Keratinocyte (primary cell): ENCODE data around the gene UBE2V1. TPM values are rescaled to one million over a fixed set of nuclear protein-coding genes. Genes with fewer than 3 reads are reported as not detected.

Experiments
- DNase-seq: peaks from one replicate; pipeline ENCODE4 v3.0.0-alpha.2; 2011; ENCODE audit warnings: low read depth, missing footprints, low spot score
- FAIRE-seq: peaks from 2 replicates; lab custom pipeline; 2011; peaks lifted over from hg19 to GRCh38; lab: Jason Lieb, UNC
- H2AFZ ChIP-seq: 2 replicates; pipeline ENCODE4 v1.6.0; 2012; ENCODE audit warnings: low read length, control low read depth, inconsistent platforms; ENCODE audit not compliant: control insufficient read depth
- H3K27ac ChIP-seq: 2 replicates; pipeline ENCODE4 v1.5.1; 2011; ENCODE audit warnings: low read length; ENCODE audit not compliant: control insufficient read depth, insufficient read depth
- H3K27me3 ChIP-seq: 3 replicates; pipeline ENCODE4 v1.6.0; 2011; ENCODE audit warnings: low read length; ENCODE audit not compliant: control insufficient read depth, insufficient read depth; ENCODE audit errors: extremely low read depth
- H3K36me3 ChIP-seq, 2 experiments: 2 replicates in 1 of 2; 3 replicates in 1 of 2; pipeline ENCODE4 v1.5.1; 2011; ENCODE audit warnings: low read length in 2 of 2, mild to moderate bottlenecking in 1 of 2; ENCODE audit not compliant: control insufficient read depth in 2 of 2, insufficient read depth in 2 of 2; ENCODE audit errors: extremely low read depth in 1 of 2
- H3K4me1 ChIP-seq: 3 replicates; pipeline ENCODE4 v1.5.1; 2011; ENCODE audit warnings: low read length; ENCODE audit not compliant: control insufficient read depth, insufficient read depth; ENCODE audit errors: extremely low read depth
- H3K4me2 ChIP-seq: 3 replicates; pipeline ENCODE4 v1.6.0; 2011; ENCODE audit warnings: low read depth, low read length; ENCODE audit not compliant: control insufficient read depth, insufficient read depth; ENCODE audit errors: extremely low read depth
- H3K4me3 ChIP-seq, 3 experiments: fragments of 200-600 bp in 1 of 3; sonication (generic) in 1 of 3; 2 replicates in 2 of 3; 3 replicates in 1 of 3; pipeline ENCODE4 v1.5.1; 2011 to 2016; ENCODE audit warnings: low read length in 3 of 3, mild to moderate bottlenecking in 3 of 3, control low read depth in 2 of 3, inconsistent platforms in 1 of 3, low read depth in 1 of 3, mixed read lengths in 1 of 3, mixed run types in 1 of 3, moderate library complexity in 1 of 3; ENCODE audit not compliant: control insufficient read depth in 2 of 3, insufficient read depth in 2 of 3; ENCODE audit errors: extremely low read depth in 1 of 3
- H3K79me2 ChIP-seq: 2 replicates; pipeline ENCODE4 v1.6.0; 2012; ENCODE audit warnings: low read length; ENCODE audit not compliant: control insufficient read depth, insufficient read depth
- H3K9ac ChIP-seq: 3 replicates; pipeline ENCODE4 v1.6.0; 2011; ENCODE audit warnings: low read length; ENCODE audit not compliant: control insufficient read depth, insufficient read depth; ENCODE audit errors: extremely low read depth
- H3K9me1 ChIP-seq: 3 replicates; pipeline ENCODE4 v1.6.0; 2011; ENCODE audit warnings: low read length; ENCODE audit not compliant: control insufficient read depth, insufficient read depth; ENCODE audit errors: extremely low read depth
- H3K9me3 ChIP-seq: 2 replicates; pipeline ENCODE4 v1.5.1; 2012; ENCODE audit warnings: low read depth, low read length; ENCODE audit not compliant: control insufficient read depth
- H4K20me1 ChIP-seq: 3 replicates; pipeline ENCODE4 v1.6.0; 2011; ENCODE audit warnings: low read length; ENCODE audit not compliant: control insufficient read depth, insufficient read depth; ENCODE audit errors: extremely low read depth
- CTCF ChIP-seq, 3 experiments: IDR thresholded peaks in 1 of 3; conservative IDR thresholded peaks in 1 of 3; optimal IDR thresholded peaks in 1 of 3; 2 replicates in 2 of 3; 3 replicates in 1 of 3; pipeline versions ENCODE3 to v1.5.1; 2011; ENCODE audit warnings: low read length in 3 of 3, mild to moderate bottlenecking in 3 of 3, moderate library complexity in 2 of 3, control low read depth in 1 of 3, inconsistent platforms in 1 of 3; ENCODE audit not compliant: insufficient read depth in 2 of 3; ENCODE audit errors: extremely low read depth in 1 of 3
- EZH2 ChIP-seq: IDR thresholded peaks from one replicate; pipeline ENCODE4 v1.6.1; 2012; ENCODE audit warnings: inconsistent platforms, mild to moderate bottlenecking, low read length, moderate library complexity
- dilution Hi-C: fragments of 300-500 bp; cut with MboI; formaldehyde crosslinking; loops from one replicate; pipeline ENCODE4 v1.7.0; 2020; ENCODE audit warnings: low sequenced_read_pairs; ENCODE audit not compliant: extremely low pct_ligation_motif_present
- polyA plus RNA-seq, 5 experiments: library from polyadenylated mRNA; depleted of rRNA in 3 of 5; stranded (reverse) in 3 of 5; stranded (forward) in 1 of 5; unstranded in 1 of 5; fragments of >200 nt; gene quantifications; 1 replicate in 1 of 5; 2 replicates in 3 of 5; 3 replicates in 1 of 5; pipeline versions ENCODE4 v1.2.1 to v1.2.3, GENCODE V29; 2011 to 2012; ENCODE audit warnings: missing spikeins in 2 of 5, low read depth in 1 of 5, low replicate concordance in 1 of 5

The UBE2V1 gene
- polyA plus RNA-seq, 1 donor (not counting 4 experiments of a cell fraction or from before 2014, with no cell fraction given) = 117 TPM

- Histone ChIP-seq H3K9me3 (no peaks in the 10 kb centered on the region), H3K9me1 (no peaks in the 10 kb centered on the region), H3K36me3 (no peaks in the 10 kb centered on the region), H3K4me2 (no peak overlapping the region), H3K4me1 (no peaks in the 10 kb centered on the region), H3K27me3 (peaks cover 13% of the 10 kb centered on the region), H4K20me1 (no peaks in the 10 kb centered on the region), H3K79me2 (no peaks in the 10 kb centered on the region), H3K9ac (no peak overlapping the region), H2AFZ (no peak overlapping the region), H3K27ac (no peak overlapping the region), H3K4me3 (no peak overlapping the region)
- dilution Hi-C loops = no loop called here
- no peak for DNase-seq
- no peak for FAIRE-seq
- TF ChIP-seq EZH2 (no peak), CTCF (optimal IDR thresholded peaks at IDR 0.05 in 1 of 3, IDR thresholded peaks at IDR 0.05 in 1 of 3, conservative IDR thresholded peaks at IDR 0.05 in 1 of 3; ENCODE audit: extremely low read depth in 1 of 3, insufficient read depth in 2 of 3, low read length in 3 of 3) (no peak)
These were observed 63.4 kb downstream of the UBE2V1 start for GRCh38 chr20:50049442-50050026.

- H3K27ac ChIP-seq = no peak overlapping the region
These were observed 64.4 kb downstream of the UBE2V1 start for GRCh38 chr20:50048420-50049166.

More at GRCh38 chr20:50048420-50049166, 64.4 kb downstream of the UBE2V1 start:
- peaks cover 4% of the 10 kb centered on the region for H3K27me3 ChIP-seq
- no peak for FAIRE-seq
- H2AFZ ChIP-seq = no peak overlapping the region
- no peak for DNase-seq
- H3K79me2 ChIP-seq = no peaks in the 10 kb centered on the region
- H3K9me3 ChIP-seq = no peaks in the 10 kb centered on the region
- H3K36me3 ChIP-seq = no peaks in the 10 kb centered on the region
- H3K4me3 ChIP-seq = no peak overlapping the region
- H3K9me1 ChIP-seq = no peaks in the 10 kb centered on the region
- H4K20me1 ChIP-seq = no peaks in the 10 kb centered on the region
- dilution Hi-C loops = no loop called here
- no peak overlapping the region for H3K4me2 ChIP-seq
- no peaks in the 10 kb centered on the region for H3K4me1 ChIP-seq
- H3K9ac ChIP-seq = no peak overlapping the region
- TF ChIP-seq CTCF (optimal IDR thresholded peaks at IDR 0.05 in 1 of 3, IDR thresholded peaks at IDR 0.05 in 1 of 3, conservative IDR thresholded peaks at IDR 0.05 in 1 of 3; ENCODE audit: extremely low read depth in 1 of 3, insufficient read depth in 2 of 3, low read length in 3 of 3) (no peak), EZH2 (no peak)
